IPS-15b (cell line): Measurements from ENCODE around the gene MARCHF3.
"Not testable (repeated sequence)": the region's sequence is repeated elsewhere in the genome, so short reads cannot be mapped to it uniquely, and the experiment has no call there.

ENCODE experiments used
- H3K27me3 ChIP-seq: one replicate; pipeline ENCODE4 v1.6.1; 2013; ENCODE audit warnings: low read length; ENCODE audit not compliant: control insufficient read depth, insufficient read depth
- H3K36me3 ChIP-seq: one replicate; pipeline ENCODE4 v1.6.1; 2013; ENCODE audit warnings: low read length; ENCODE audit not compliant: control insufficient read depth, insufficient read depth
- H3K4me1 ChIP-seq: one replicate; pipeline ENCODE4 v1.6.1; 2013; ENCODE audit warnings: mild to moderate bottlenecking, low read length; ENCODE audit not compliant: control insufficient read depth, insufficient read depth
- H3K4me3 ChIP-seq: one replicate; pipeline ENCODE4 v1.5.1; 2013; ENCODE audit warnings: low read depth, low read length
- H3K9ac ChIP-seq: one replicate; pipeline ENCODE4 v1.6.1; 2013; ENCODE audit warnings: low read depth, mild to moderate bottlenecking, low read length
- H3K9me3 ChIP-seq: one replicate; pipeline ENCODE4 v1.6.1; 2013; ENCODE audit warnings: mild to moderate bottlenecking, low read length; ENCODE audit not compliant: control insufficient read depth, insufficient read depth

MARCHF3 gene

GRCh38 chr5:126857472-126858410, 172.6 kb downstream of the MARCHF3 start:
- Histone ChIP-seq H3K9ac (no peak overlapping the region), H3K27me3 (no peaks in the 10 kb centered on the region)

GRCh38 chr5:126855266-126855665, 175.1 kb downstream of the MARCHF3 start:
- Histone ChIP-seq H3K9me3 (no peaks in the 10 kb centered on the region), H3K27me3 (no peaks in the 10 kb centered on the region), H3K36me3 (peaks cover 7% of the 10 kb centered on the region), H3K4me1 (peaks cover 12% of the 10 kb centered on the region), H3K4me3 (no peak overlapping the region), H3K9ac (no peak overlapping the region)

More at GRCh38 chr5:126857472-126858410, 172.6 kb downstream of the MARCHF3 start:
- Histone ChIP-seq H3K36me3 (peaks cover 7% of the 10 kb centered on the region), H3K4me3 (no peak overlapping the region), H3K9me3 (no peaks in the 10 kb centered on the region), H3K4me1 (peaks cover 3% of the 10 kb centered on the region)

GRCh38 chr5:126854526-126855110, 175.7 kb downstream of the MARCHF3 start:
- H3K36me3 ChIP-seq: peaks cover 7% of the 10 kb centered on the region
- H3K4me1 ChIP-seq: peaks cover 12% of the 10 kb centered on the region
- H3K4me3 ChIP-seq: no peak overlapping the region
- no peaks in the 10 kb centered on the region for H3K9me3 ChIP-seq
- no peaks in the 10 kb centered on the region for H3K27me3 ChIP-seq
- H3K9ac ChIP-seq: no peak overlapping the region

- H3K27me3 ChIP-seq, H3K9ac ChIP-seq, H3K36me3 ChIP-seq, H3K9me3 ChIP-seq, H3K4me3 ChIP-seq: not testable (repeated sequence)
- H3K4me1 ChIP-seq: peaks cover 17% of the 10 kb centered on the region
Measured at GRCh38 chr5:126853541-126854307, 176.6 kb downstream of the MARCHF3 start.

- Histone ChIP-seq H3K9me3 (no peaks in the 10 kb centered on the region), H3K4me1 (peaks cover 15% of the 10 kb centered on the region), H3K36me3 (peaks cover 7% of the 10 kb centered on the region), H3K4me3 (no peak overlapping the region), H3K9ac (no peak overlapping the region), H3K27me3 (no peaks in the 10 kb centered on the region)
Measured at GRCh38 chr5:126852841-126853271, 177.5 kb downstream of the MARCHF3 start.

- Histone ChIP-seq H3K9ac (no peak overlapping the region), H3K4me3 (no peak overlapping the region), H3K9me3 (no peaks in the 10 kb centered on the region)
Measured at GRCh38 chr5:126852091-126852571, 178.2 kb downstream of the MARCHF3 start.

GRCh38 chr5:126851501-126852011, 178.8 kb downstream of the MARCHF3 start:
- H3K36me3 ChIP-seq: peaks cover 7% of the 10 kb centered on the region
- H3K27me3 ChIP-seq: no peaks in the 10 kb centered on the region
- H3K4me1 ChIP-seq: peaks cover 27% of the 10 kb centered on the region
- H3K9me3 ChIP-seq: no peaks in the 10 kb centered on the region
- H3K9ac ChIP-seq: no peak overlapping the region
- H3K4me3 ChIP-seq: no peak overlapping the region

More at GRCh38 chr5:126852091-126852571, 178.2 kb downstream of the MARCHF3 start:
- peaks cover 7% of the 10 kb centered on the region for H3K36me3 ChIP-seq
- no peaks in the 10 kb centered on the region for H3K27me3 ChIP-seq
- peaks cover 22% of the 10 kb centered on the region for H3K4me1 ChIP-seq

GRCh38 chr5:126849101-126849678, 181.2 kb downstream of the MARCHF3 start:
- Histone ChIP-seq H3K9me3 (no peaks in the 10 kb centered on the region), H3K9ac (no peak overlapping the region), H3K4me3 (no peak overlapping the region), H3K4me1 (peaks cover 34% of the 10 kb centered on the region), H3K27me3 (no peaks in the 10 kb centered on the region), H3K36me3 (no peaks in the 10 kb centered on the region)

- peaks cover 34% of the 10 kb centered on the region for H3K4me1 ChIP-seq
- no peak overlapping the region for H3K4me3 ChIP-seq
- H3K9me3 ChIP-seq: no peaks in the 10 kb centered on the region
- H3K27me3 ChIP-seq: no peaks in the 10 kb centered on the region
- H3K9ac ChIP-seq: no peak overlapping the region
- no peaks in the 10 kb centered on the region for H3K36me3 ChIP-seq
Measured at GRCh38 chr5:126848253-126848652, 182.1 kb downstream of the MARCHF3 start.

- Histone ChIP-seq H3K4me1 (peaks cover 34% of the 10 kb centered on the region), H3K9ac (no peak overlapping the region), H3K36me3 (no peaks in the 10 kb centered on the region), H3K4me3 (no peak overlapping the region), H3K27me3 (no peaks in the 10 kb centered on the region), H3K9me3 (no peaks in the 10 kb centered on the region)
Measured at GRCh38 chr5:126847826-126848251, 182.5 kb downstream of the MARCHF3 start.

- no peaks in the 10 kb centered on the region for H3K9me3 ChIP-seq
- H3K4me3 ChIP-seq: no peak overlapping the region
- no peak overlapping the region for H3K9ac ChIP-seq
- peaks cover 34% of the 10 kb centered on the region for H3K4me1 ChIP-seq
- no peaks in the 10 kb centered on the region for H3K36me3 ChIP-seq
- H3K27me3 ChIP-seq: no peaks in the 10 kb centered on the region
Measured at GRCh38 chr5:126847456-126847820, 182.9 kb downstream of the MARCHF3 start.
